H1 (cell line): ENCODE measurements around the gene OGDHL. TPM values are rescaled to one million over a fixed set of nuclear protein-coding genes. Genes with fewer than 3 reads are reported as not detected.

Experiments
- CTCF ChIA-PET: fragments of 300-600 bp; sonication (Branson Sonifier 250); formaldehyde crosslinking; loops from one replicate; lab custom pipeline; 2021; ENCODE audit not compliant: partially characterized antibody; lab: Charles Lee
- POLR2A ChIA-PET: fragments of 300-600 bp; sonication (Branson Sonifier 250); formaldehyde crosslinking; loops from one replicate; lab custom pipeline; 2021; ENCODE audit warnings: inconsistent platforms; ENCODE audit not compliant: partially characterized antibody; lab: Charles Lee
- DNase-seq, 2 experiments: peaks; one replicate each; pipeline versions ENCODE4 v3.0.0 to v3.0.0-alpha.2; 2010 to 2022; ENCODE audit warnings: low spot score in 2 of 2, low read depth in 1 of 2, mixed read lengths in 1 of 2
- FAIRE-seq: peaks from 2 replicates; lab custom pipeline; 2011; peaks lifted over from hg19 to GRCh38; lab: Jason Lieb, UNC
- H2AFZ ChIP-seq: 2 replicates; pipeline ENCODE4 v1.8.1; 2012; ENCODE audit warnings: low read length, inconsistent platforms
- H2AK5ac ChIP-seq: 2 replicates; pipeline ENCODE4 v1.6.1; 2013; ENCODE audit warnings: low read depth, low read length
- H2BK120ac ChIP-seq: replicated peaks from 2 replicates; pipeline ENCODE3; 2013; ENCODE audit warnings: low read depth, low read length, inconsistent platforms
- H2BK12ac ChIP-seq: 2 replicates; pipeline ENCODE4 v1.6.1; 2013; ENCODE audit warnings: low read depth, low read length
- H2BK15ac ChIP-seq: 2 replicates; pipeline ENCODE4 v1.6.1; 2013; ENCODE audit warnings: low read length
- H2BK20ac ChIP-seq: 2 replicates; pipeline ENCODE4 v1.6.1; 2013; ENCODE audit warnings: low read length
- H2BK5ac ChIP-seq: 2 replicates; pipeline ENCODE4 v1.6.1; 2013; ENCODE audit warnings: low read depth, low read length
- H3K14ac ChIP-seq: 2 replicates; pipeline ENCODE4 v1.6.1; 2013; ENCODE audit warnings: inconsistent platforms; ENCODE audit not compliant: insufficient read length
- H3K18ac ChIP-seq: 2 replicates; pipeline ENCODE4 v1.6.1; 2013; ENCODE audit warnings: low read length; ENCODE audit errors: extremely low read depth
- H3K23ac ChIP-seq: 2 replicates; pipeline ENCODE4 v1.6.1; 2013; ENCODE audit warnings: inconsistent platforms; ENCODE audit not compliant: insufficient read length
- H3K23me2 ChIP-seq: 2 replicates; pipeline ENCODE4 v1.6.1; 2013; ENCODE audit warnings: low read depth, low read length
- H3K27ac ChIP-seq: 2 replicates; pipeline ENCODE4 v1.6.1; 2011; ENCODE audit warnings: low read depth, low read length, inconsistent platforms
- H3K27me3 ChIP-seq, 4 experiments: replicated peaks in 1 of 4; 1 replicate in 1 of 4; 2 replicates in 3 of 4; pipeline versions ENCODE4 v1.6.1 to v1.8.1; 2011 to 2013; ENCODE audit warnings: low read length in 3 of 4, mild to moderate bottlenecking in 3 of 4, inconsistent platforms in 2 of 4, mixed read lengths in 2 of 4, moderate library complexity in 1 of 4; ENCODE audit not compliant: control insufficient read depth in 3 of 4, insufficient read depth in 3 of 4; ENCODE audit errors: extremely low read depth in 1 of 4
- H3K36me3 ChIP-seq, 4 experiments: 2 replicates each; pipeline versions ENCODE4 v1.6.1 to v1.8.1; 2011 to 2013; ENCODE audit warnings: mild to moderate bottlenecking in 4 of 4, low read length in 3 of 4, moderate library complexity in 2 of 4, control low read depth in 1 of 4, inconsistent platforms in 1 of 4; ENCODE audit not compliant: insufficient read depth in 4 of 4, control insufficient read depth in 2 of 4
- H3K4ac ChIP-seq: replicated peaks from 2 replicates; pipeline ENCODE3; 2013; ENCODE audit warnings: low read length, low read depth, mixed read lengths, inconsistent platforms; ENCODE audit not compliant: insufficient read length
- H3K4me1 ChIP-seq, 4 experiments: replicated peaks in 1 of 4; 1 replicate in 1 of 4; 2 replicates in 3 of 4; pipeline versions ENCODE4 v1.6.1 to v1.8.1; 2011 to 2013; ENCODE audit warnings: low read length in 3 of 4, inconsistent platforms in 2 of 4, mixed read lengths in 1 of 4; ENCODE audit not compliant: insufficient read depth in 4 of 4, control insufficient read depth in 3 of 4
- H3K4me2 ChIP-seq, 2 experiments: 2 replicates each; pipeline versions ENCODE4 v1.6.1 to v1.8.1; 2011 to 2013; ENCODE audit warnings: low read depth in 2 of 2, low read length in 2 of 2, control low read depth in 1 of 2, inconsistent platforms in 1 of 2, mild to moderate bottlenecking in 1 of 2; ENCODE audit not compliant: insufficient read depth in 1 of 2
- H3K4me3 ChIP-seq, 4 experiments: fragments of 200-600, 300-600 bp in 1 of 4; sonication (generic), shearing (Covaris generic), sonication (Bioruptor Twin) in 1 of 4; 2 replicates each; pipeline versions ENCODE4 v1.5.1 to v1.8.1; 2011 to 2016; ENCODE audit warnings: low read length in 4 of 4, low read depth in 3 of 4, control low read depth in 2 of 4, inconsistent platforms in 2 of 4, mild to moderate bottlenecking in 2 of 4, mixed read lengths in 1 of 4, moderate library complexity in 1 of 4; ENCODE audit not compliant: insufficient read depth in 2 of 4; ENCODE audit errors: extremely low read depth in 1 of 4
- H3K56ac ChIP-seq: replicated peaks from 2 replicates; pipeline ENCODE3; 2013; ENCODE audit warnings: low read depth, mild to moderate bottlenecking, mixed read lengths, low read length, inconsistent platforms; ENCODE audit not compliant: insufficient read length
- H3K79me1 ChIP-seq: 2 replicates; pipeline ENCODE4 v1.6.1; 2013; ENCODE audit warnings: low read depth, low read length, control low read depth
- H3K79me2 ChIP-seq, 2 experiments: 2 replicates each; pipeline versions ENCODE4 v1.6.1 to v1.8.1; 2012 to 2013; ENCODE audit warnings: low read length in 2 of 2, mild to moderate bottlenecking in 2 of 2, inconsistent platforms in 1 of 2; ENCODE audit not compliant: insufficient read depth in 2 of 2, control insufficient read depth in 1 of 2
- H3K9ac ChIP-seq, 4 experiments: replicated peaks in 1 of 4; 1 replicate in 1 of 4; 2 replicates in 3 of 4; pipeline versions ENCODE4 v1.6.1 to v1.8.1; 2011 to 2013; ENCODE audit warnings: low read depth in 3 of 4, low read length in 3 of 4, control low read depth in 2 of 4, mild to moderate bottlenecking in 2 of 4, moderate library complexity in 2 of 4, inconsistent platforms in 1 of 4; ENCODE audit errors: extremely low read depth in 1 of 4
- H3K9me3 ChIP-seq, 2 experiments: 2 replicates each; pipeline versions ENCODE4 v1.6.1 to v1.8.1; 2012 to 2013; ENCODE audit warnings: mild to moderate bottlenecking in 2 of 2, moderate library complexity in 2 of 2, control low read depth in 1 of 2, inconsistent platforms in 1 of 2, low read depth in 1 of 2, low read length in 1 of 2, mixed read lengths in 1 of 2; ENCODE audit not compliant: insufficient read depth in 2 of 2
- H4K20me1 ChIP-seq, 2 experiments: replicated peaks in 1 of 2; 2 replicates each; pipeline versions ENCODE3 to v1.8.1; 2011 to 2013; ENCODE audit warnings: inconsistent platforms in 2 of 2, low read length in 2 of 2, mild to moderate bottlenecking in 1 of 2; ENCODE audit not compliant: insufficient read depth in 2 of 2, control insufficient read depth in 1 of 2
- H4K5ac ChIP-seq: 2 replicates; pipeline ENCODE4 v1.6.1; 2013; ENCODE audit warnings: low read length, low read depth, mixed read lengths, inconsistent platforms; ENCODE audit not compliant: insufficient read length
- H4K8ac ChIP-seq: 2 replicates; pipeline ENCODE4 v1.8.0; 2013; ENCODE audit warnings: mild to moderate bottlenecking, moderate library complexity, low read length, inconsistent platforms; ENCODE audit not compliant: insufficient read depth; ENCODE audit errors: extremely low read depth
- H4K91ac ChIP-seq: replicated peaks from 2 replicates; pipeline ENCODE3; 2013; ENCODE audit warnings: low read length, mixed read lengths, inconsistent platforms; ENCODE audit not compliant: insufficient read length
- ATF2 ChIP-seq: IDR thresholded peaks from 2 replicates; pipeline ENCODE4 v1.6.1; 2012; ENCODE audit warnings: low read length, inconsistent platforms
- CBX8 ChIP-seq: fragments of 300-800, 300-1000 bp; sonication (generic); IDR thresholded peaks from 2 replicates; pipeline ENCODE4 v1.7.1; 2016; ENCODE audit warnings: low read depth, low read length, borderline replicate concordance
- CREB1 ChIP-seq: IDR thresholded peaks from 2 replicates; pipeline ENCODE4 v1.6.1; 2012; ENCODE audit warnings: inconsistent platforms
- E2F6 ChIP-seq: IDR thresholded peaks from 2 replicates; pipeline ENCODE4 v1.6.1; 2012; ENCODE audit warnings: inconsistent platforms
- EZH2 ChIP-seq: fragments of 200-600 bp; sonication (generic); IDR thresholded peaks from 2 replicates; pipeline ENCODE4 v1.7.1; 2012; ENCODE audit warnings: low read depth, mild to moderate bottlenecking, moderate library complexity, low read length, inconsistent platforms; ENCODE audit not compliant: severe bottlenecking
- JUN ChIP-seq: IDR thresholded peaks from 2 replicates; pipeline ENCODE4 v1.6.1; 2011; ENCODE audit warnings: low read depth, mild to moderate bottlenecking, improper control_type of control experiment, low read length
- SP1 ChIP-seq: IDR thresholded peaks from 2 replicates; pipeline ENCODE4 v1.6.1; 2011; ENCODE audit warnings: low read depth, low read length
- TEAD4 ChIP-seq: IDR thresholded peaks from 2 replicates; pipeline ENCODE4 v1.6.1; 2012; ENCODE audit warnings: low read depth, low read length, inconsistent platforms, mixed read lengths
- WGBS, 2 experiments: shearing (Covaris generic) in 1 of 2; methylation state at CpG; one replicate each; pipeline versions ENCODE4 v1.1.6 to v1.1.7; 2013 to 2015; ENCODE audit warnings: low lambda C conversion rate in 2 of 2, mixed read lengths in 2 of 2, inconsistent platforms in 1 of 2, low coverage in 1 of 2, missing lambda C conversion rate in 1 of 2; ENCODE audit not compliant: insufficient replicate concordance in 2 of 2, insufficient coverage in 1 of 2, insufficient read length in 1 of 2; ENCODE audit errors: extremely low coverage in 1 of 2, missing lambda C conversion rate in 1 of 2; 5-methylcytosine and 5-hydroxymethylcytosine counted together
- polyA plus RNA-seq, 7 experiments: library from polyadenylated mRNA; depleted of rRNA in 3 of 7; stranded (reverse) in 5 of 7; unstranded in 2 of 7; fragments of >200 nt in 5 of 7; fragments of 200-250 nt in 2 of 7; gene quantifications; 1 replicate in 5 of 7; 2 replicates in 1 of 7; 4 replicates in 1 of 7; pipeline versions ENCODE4 v1.2.1 to v1.2.3, GENCODE V29; 2011 to 2013; ENCODE audit warnings: missing spikeins in 2 of 7, mixed read lengths in 2 of 7
- total RNA-seq: library from RNA; stranded (reverse); fragmentation: NEBNext Ultra II Directional; extraction: Animal tissue kit (Norgen Biotek cat#: 25700); gene quantifications from 2 replicates; pipeline ENCODE4 v1.2.1, GENCODE V29; 2021

Gene OGDHL
- total and polyA plus RNA-seq, 2 of the 8 experiments (the other 6 are each of a cell fraction or from before 2014, with no cell fraction given): 16.1 to 16.6 TPM

- Histone ChIP-seq H3K4me2 (no peak overlapping the region), H3K23ac (no peak overlapping the region), H2AK5ac (no peak overlapping the region), H4K91ac (no peak overlapping the region), H3K79me1 (no peaks in the 10 kb centered on the region; the same call in none of the 2 replicates), H3K4me1 (no peaks in the 10 kb centered on the region), H2BK20ac (no peak overlapping the region), H2BK5ac (no peak overlapping the region; the same call in 1 of the 2 replicates), H2BK120ac (no peak overlapping the region), H2AFZ (no peak overlapping the region), H3K27me3 (no peaks in the 10 kb centered on the region), H3K23me2 (peaks cover 6% of the 10 kb centered on the region; the same call in 1 of the 2 replicates), H3K27ac (no peak overlapping the region), H3K79me2 (no peaks in the 10 kb centered on the region), H2BK12ac (no peak overlapping the region), H3K9ac (no peak overlapping the region), H3K36me3 (peaks cover 0 to 9% (median 6%) of the 10 kb centered on the region in 4 experiments; a peak in 4 of 8 replicates), H4K20me1 (peaks cover 2 to 12% of the 10 kb centered on the region in 2 experiments), H3K9me3 (no peaks in the 10 kb centered on the region), H3K14ac (no peak overlapping the region), H3K18ac (no peak overlapping the region), H3K4ac (no peak overlapping the region), H4K5ac (no peak overlapping the region), H3K56ac (no peak overlapping the region), H4K8ac (no peak overlapping the region), H2BK15ac (no peak overlapping the region), H3K4me3 (no peak overlapping the region)
- DNase-seq (no peak), FAIRE-seq (no peak)
- ChIA-PET CTCF (interaction anchor here (0.7 to 4.5 kb wide), 6 partner anchors 12 to 152 kb away, joined by 3 to 36 read pairs (median 5); no protein-coding TSS in a partner anchor), POLR2A (no interaction called here)
- 96% methylated on average over 20 of the region's 20 CpGs; no CpG with 5 or more reads in 1 of the 2 experiments for WGBS, 2 experiments
- TF ChIP-seq TEAD4 (no peak), EZH2 (no peak), JUN (no peak), SP1 (no peak), CBX8 (no peak), CREB1 (no peak), ATF2 (no peak), E2F6 (no peak)
Measured at GRCh38 chr10:49746626-49747302, 15.4 kb downstream of the OGDHL start.
